ENCODE results near the gene SLC66A3. TPM values are rescaled to one million over a fixed set of nuclear protein-coding genes. Genes with fewer than 3 reads are reported as not detected.

SLC66A3 gene
- total and polyA plus RNA-seq, 2 experiments from 2014 or later = 34.9 to 46.8 TPM

GRCh38 chr2:11144077-11144737 lies 11.1 kb upstream of the SLC66A3 start:
- in situ Hi-C loops (cut with MboI) = no loop called here
- Histone ChIP-seq H3K4me2 (ENCODE audit: unreplicated experiment) (no peak overlapping the region), H3K36me3 (ENCODE audit: low read depth) (no peaks in the 10 kb centered on the region), H3F3A (ENCODE audit: insufficient read depth) (peaks cover 9% of the 10 kb centered on the region; the same call in 1 of the 2 replicates), H4K20me1 (ENCODE audit: insufficient read depth) (no peaks in the 10 kb centered on the region), H2AFZ (no peak overlapping the region), H3K79me2 (ENCODE audit: insufficient read depth) (no peaks in the 10 kb centered on the region), H3K4me3 (no peak overlapping the region), H3K27ac (no peak overlapping the region), H3K9me3 (ENCODE audit: low read depth) (no peaks in the 10 kb centered on the region), H3K9me2 (ENCODE audit: insufficient read depth) (no peaks in the 10 kb centered on the region), H3K27me3 (replicated peaks; ENCODE audit: insufficient read depth) (peaks cover 18% of the 10 kb centered on the region; the same call in 1 of the 2 replicates), H3K4me1 (ENCODE audit: insufficient read depth) (no peaks in the 10 kb centered on the region), H3K9ac (no peak overlapping the region)
- DNase-seq = no peak
- TF ChIP-seq EZH2 (IDR thresholded peaks at IDR 0.05; ENCODE audit: insufficient read depth, poor library complexity, severe bottlenecking) = no peak
- 81 to 86% methylated on average over 7 of the region's 7 CpGs for WGBS, 2 experiments (ENCODE audit: low coverage in 1 of 2, low lambda C conversion rate in 2 of 2, missing lambda C conversion rate in 2 of 2)

- H3K4me1 ChIP-seq (ENCODE audit: insufficient read depth) = no peaks in the 10 kb centered on the region
- H3K36me3 ChIP-seq (ENCODE audit: low read depth) = no peaks in the 10 kb centered on the region
- no peak overlapping the region for H2AFZ ChIP-seq
- H3K27ac ChIP-seq = no peak overlapping the region
- WGBS, 2 experiments (ENCODE audit: low coverage in 1 of 2, low lambda C conversion rate in 2 of 2, missing lambda C conversion rate in 2 of 2) = 79 to 82% methylated on average over 6 of the region's 6 CpGs
- peaks cover 9% of the 10 kb centered on the region; the same call in 1 of the 2 replicates for H3F3A ChIP-seq (ENCODE audit: insufficient read depth)
- H3K4me2 ChIP-seq (ENCODE audit: unreplicated experiment) = no peak overlapping the region
- H3K9me3 ChIP-seq (ENCODE audit: low read depth) = no peaks in the 10 kb centered on the region
- in situ Hi-C loops (cut with MboI) = no loop called here
- H3K4me3 ChIP-seq = no peak overlapping the region
- peaks cover 18% of the 10 kb centered on the region; the same call in 1 of the 2 replicates for H3K27me3 ChIP-seq (replicated peaks; ENCODE audit: insufficient read depth)
- H4K20me1 ChIP-seq (ENCODE audit: insufficient read depth) = no peaks in the 10 kb centered on the region
- no peak for DNase-seq
- no peaks in the 10 kb centered on the region for H3K79me2 ChIP-seq (ENCODE audit: insufficient read depth)
- H3K9ac ChIP-seq = no peak overlapping the region
- no peaks in the 10 kb centered on the region for H3K9me2 ChIP-seq (ENCODE audit: insufficient read depth)
- TF ChIP-seq EZH2phosphoT487 (IDR thresholded peaks at IDR 0.05; ENCODE audit: insufficient read depth, low read depth) (no peak), EZH2 (IDR thresholded peaks at IDR 0.05; ENCODE audit: insufficient read depth, poor library complexity, severe bottlenecking) (no peak)
Measured at GRCh38 chr2:11144738-11145079, 10.6 kb upstream of the SLC66A3 start.

DNA sequence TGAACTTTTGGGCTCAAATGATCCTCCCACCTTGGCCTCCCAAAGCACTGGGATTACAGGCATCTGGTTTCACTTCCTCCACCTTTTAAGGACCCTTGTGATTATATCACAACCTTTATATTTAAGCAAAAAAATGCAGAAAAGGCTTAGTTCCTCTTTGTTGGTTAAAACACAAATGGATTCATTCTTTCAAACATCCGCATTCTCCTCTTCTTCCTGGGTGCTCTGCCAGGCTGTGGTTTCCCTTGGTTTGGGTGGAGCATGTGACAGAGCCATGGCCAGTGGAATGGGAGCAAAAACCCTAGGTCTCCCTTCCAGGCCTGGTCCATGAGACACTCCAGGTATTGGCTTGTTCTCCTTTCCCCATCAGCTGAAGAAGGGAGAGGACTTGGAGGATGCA lies 9.9 kb upstream of the SLC66A3 start:
- no peaks in the 10 kb centered on the region for H3K9me3 ChIP-seq (ENCODE audit: low read depth)
- H3K4me2 ChIP-seq (ENCODE audit: unreplicated experiment) = no peak overlapping the region
- TF ChIP-seq EZH2 (IDR thresholded peaks at IDR 0.05; ENCODE audit: insufficient read depth, poor library complexity, severe bottlenecking) = no peak
- no peak for TF ChIP-seq EZH2phosphoT487 (IDR thresholded peaks at IDR 0.05; ENCODE audit: insufficient read depth, low read depth)
- H3K27ac ChIP-seq = no peak overlapping the region
- H4K20me1 ChIP-seq (ENCODE audit: insufficient read depth) = no peaks in the 10 kb centered on the region
- peaks cover 7% of the 10 kb centered on the region; the same call in 1 of the 2 replicates for H3F3A ChIP-seq (ENCODE audit: insufficient read depth)
- 69 to 85% methylated on average over 1 of the region's 1 CpG for WGBS, 2 experiments (ENCODE audit: low coverage in 1 of 2, low lambda C conversion rate in 2 of 2, missing lambda C conversion rate in 2 of 2)
- no peaks in the 10 kb centered on the region for H3K36me3 ChIP-seq (ENCODE audit: low read depth)
- H3K4me3 ChIP-seq = no peak overlapping the region
- H3K4me1 ChIP-seq (ENCODE audit: insufficient read depth) = no peaks in the 10 kb centered on the region
- in situ Hi-C loops (cut with MboI) = no loop called here
- H3K79me2 ChIP-seq (ENCODE audit: insufficient read depth) = no peaks in the 10 kb centered on the region
- no peaks in the 10 kb centered on the region for H3K9me2 ChIP-seq (ENCODE audit: insufficient read depth)
- H2AFZ ChIP-seq = no peak overlapping the region
- H3K27me3 ChIP-seq (replicated peaks; ENCODE audit: insufficient read depth) = peaks cover 18% of the 10 kb centered on the region; the same call in 1 of the 2 replicates
- no peak for DNase-seq
- no peak overlapping the region for H3K9ac ChIP-seq

DNA sequence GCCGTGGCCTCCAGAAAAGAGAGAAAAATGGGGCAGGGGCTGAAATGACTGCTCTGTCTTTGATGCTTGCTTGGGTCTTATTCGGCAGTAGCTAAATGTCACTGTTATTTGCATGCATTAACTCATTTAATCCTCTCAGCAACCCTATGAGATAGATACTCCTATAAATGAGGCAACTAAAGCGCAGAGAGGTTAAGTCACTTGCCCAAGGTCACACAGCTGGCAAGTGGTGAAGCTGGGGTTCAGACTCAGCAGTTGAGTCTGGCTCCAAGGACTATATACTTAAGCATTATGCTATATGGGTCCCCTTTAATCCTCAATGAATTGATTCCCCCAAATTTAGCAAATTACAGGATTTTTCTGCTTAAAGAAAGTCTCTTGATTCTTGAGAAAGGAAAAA lies 9.2 kb upstream of the SLC66A3 start:
- H3K9me3 ChIP-seq (ENCODE audit: low read depth) = no peaks in the 10 kb centered on the region
- peaks cover 18% of the 10 kb centered on the region; the same call in 1 of the 2 replicates for H3K27me3 ChIP-seq (replicated peaks; ENCODE audit: insufficient read depth)
- no peaks in the 10 kb centered on the region for H3F3A ChIP-seq (ENCODE audit: insufficient read depth)
- H3K4me2 ChIP-seq (ENCODE audit: unreplicated experiment) = no peak overlapping the region
- no peak overlapping the region for H3K27ac ChIP-seq
- H3K4me3 ChIP-seq = no peak overlapping the region
- no peaks in the 10 kb centered on the region for H3K79me2 ChIP-seq (ENCODE audit: insufficient read depth)
- H3K9me2 ChIP-seq (ENCODE audit: insufficient read depth) = no peaks in the 10 kb centered on the region
- no peaks in the 10 kb centered on the region for H4K20me1 ChIP-seq (ENCODE audit: insufficient read depth)
- no peak overlapping the region for H3K9ac ChIP-seq
- no peak for TF ChIP-seq EZH2 (IDR thresholded peaks at IDR 0.05; ENCODE audit: insufficient read depth, poor library complexity, severe bottlenecking)
- TF ChIP-seq EZH2phosphoT487 (IDR thresholded peaks at IDR 0.05; ENCODE audit: insufficient read depth, low read depth) = no peak
- 70 to 75% methylated on average over 3 of the region's 3 CpGs for WGBS, 2 experiments (ENCODE audit: low coverage in 1 of 2, low lambda C conversion rate in 2 of 2, missing lambda C conversion rate in 2 of 2)
- no peak overlapping the region for H2AFZ ChIP-seq
- no peak for DNase-seq
- no peaks in the 10 kb centered on the region for H3K4me1 ChIP-seq (ENCODE audit: insufficient read depth)
- in situ Hi-C loops (cut with MboI) = no loop called here
- H3K36me3 ChIP-seq (ENCODE audit: low read depth) = no peaks in the 10 kb centered on the region

Data from GM23248 (cell line).